SK-N-SH (cell line): Measurements from ENCODE around the gene VPS8.

Experiments
- CTCF ChIP-seq: fragments of 200-600 bp; sonication (generic); IDR thresholded peaks from 2 replicates; pipeline ENCODE4 v1.6.1; 2017; ENCODE audit warnings: antibody characterized with exemption, mild to moderate bottlenecking, moderate library complexity
- EZH2phosphoT487 ChIP-seq: fragments of 200-600 bp; sonication (generic); IDR thresholded peaks from 2 replicates; pipeline ENCODE4 v1.6.1; 2017; ENCODE audit warnings: low read depth, mixed run types, mild to moderate bottlenecking, antibody characterized with exemption, moderate library complexity, borderline replicate concordance
- FOXM1 ChIP-seq: IDR thresholded peaks from 2 replicates; pipeline ENCODE4 v1.4.0; 2012; ENCODE audit warnings: low read depth, mild to moderate bottlenecking
- GABPA ChIP-seq: IDR thresholded peaks from 2 replicates; pipeline ENCODE4 v1.4.0; 2012; ENCODE audit warnings: low read depth, mild to moderate bottlenecking
- GATA2 ChIP-seq: sonication (generic); formaldehyde crosslinking; IDR thresholded peaks from 2 replicates; pipeline ENCODE4 v1.5.0; 2020; ENCODE audit warnings: mild to moderate bottlenecking, missing genetic modification reagents
- MAX ChIP-seq: IDR thresholded peaks from 2 replicates; pipeline ENCODE4 v1.4.0; 2012; ENCODE audit warnings: low read depth
- MXI1 ChIP-seq: IDR thresholded peaks from 2 replicates; pipeline ENCODE4 v1.6.1; 2012; ENCODE audit warnings: mild to moderate bottlenecking, low read depth, low read length, improper control_type of control experiment
- NFIC ChIP-seq: IDR thresholded peaks from 2 replicates; pipeline ENCODE4 v1.4.0; 2012; ENCODE audit warnings: borderline replicate concordance
- POLR2AphosphoS5 ChIP-seq: IDR thresholded peaks from 2 replicates; pipeline ENCODE4 v1.6.1; 2012; ENCODE audit warnings: low read depth, low read length
- RAD21 ChIP-seq: IDR thresholded peaks from 2 replicates; pipeline ENCODE4 v1.6.1; 2012; ENCODE audit warnings: mild to moderate bottlenecking, low read length
- RXRA ChIP-seq: IDR thresholded peaks from 2 replicates; pipeline ENCODE4 v1.4.0; 2012; ENCODE audit warnings: low read depth, mild to moderate bottlenecking, borderline replicate concordance
- SMC3 ChIP-seq: IDR thresholded peaks from 2 replicates; pipeline ENCODE4 v1.6.1; 2012; ENCODE audit warnings: low read depth, low read length, improper control_type of control experiment
- TEAD4 ChIP-seq: IDR thresholded peaks from 2 replicates; pipeline ENCODE4 v1.4.0; 2012; ENCODE audit warnings: mild to moderate bottlenecking, borderline replicate concordance; ENCODE audit not compliant: insufficient read depth
- USF1 ChIP-seq: IDR thresholded peaks from 2 replicates; pipeline ENCODE4 v1.4.0; 2012; ENCODE audit warnings: low read depth, borderline replicate concordance

- TF ChIP-seq CTCF, result no peak
- no peak for TF ChIP-seq MAX
- TF ChIP-seq RXRA, result no peak
- no peak for TF ChIP-seq EZH2phosphoT487
- no peak for TF ChIP-seq MXI1
- no peak for TF ChIP-seq POLR2AphosphoS5
- TF ChIP-seq FOXM1, result no peak
- TF ChIP-seq GATA2 (CRISPR knock-in tag), result no peak
- TF ChIP-seq RAD21, result no peak
- no peak for TF ChIP-seq SMC3
- no peak for TF ChIP-seq USF1
- no peak for TF ChIP-seq TEAD4
- no peak for TF ChIP-seq NFIC
- no peak for TF ChIP-seq GABPA
Observed at GRCh38 chr3:184802150-184802549, 9.8 kb upstream of the VPS8 start.
